Activated CD4-positive, alpha-beta T cell treated with anti-CD3 and anti-CD28 coated beads, Interleukin-2, Interleukin-6, amounts not matched to agents 100 ng/mL and 50 ng/mL, durations not matched to agents 16 hours and 8 hours (primary cell): ENCODE results near the gene SMAD5.

Source experiments
- DNase-seq: peaks from one replicate; pipeline ENCODE4 v3.0.0-alpha.2; 2020

SMAD5 gene

DNA sequence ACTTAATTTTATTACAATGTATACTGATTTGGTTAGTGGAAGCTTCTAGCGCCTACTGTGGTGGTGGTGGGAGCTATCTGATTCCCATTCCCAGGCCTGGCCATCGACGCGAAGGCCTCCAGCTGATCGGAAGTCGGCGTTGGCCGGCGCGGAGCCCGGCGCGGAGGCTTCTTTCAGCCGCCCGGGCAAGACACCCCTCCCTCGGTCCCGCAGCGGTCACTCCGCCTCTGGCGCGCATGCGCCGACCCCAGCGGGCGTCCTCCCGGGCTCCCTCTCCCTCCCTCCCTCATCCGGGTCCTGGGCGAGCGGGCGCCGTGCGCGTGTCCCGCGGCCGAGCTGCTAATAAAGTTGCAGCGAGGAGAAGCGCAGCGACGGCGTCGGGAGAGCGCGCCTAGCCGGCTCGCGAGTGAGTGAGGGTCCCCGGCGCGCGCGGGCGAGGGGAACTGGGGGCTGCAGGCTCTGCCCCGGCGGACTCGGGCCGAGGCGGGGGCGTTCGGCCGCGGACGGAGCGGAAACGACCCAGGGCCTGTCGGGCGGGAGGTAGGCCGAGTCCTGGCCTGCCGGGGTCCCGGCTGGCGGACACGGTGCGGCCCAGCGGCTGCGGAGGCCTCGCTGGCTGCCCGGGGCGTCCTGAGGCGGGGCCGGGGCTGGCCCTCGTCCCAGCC, at the start of gene SMAD5:
SMAD5 (plus strand) TSS at position 289 of the 665 bp plus-strand sequence. CDS start 20,916 bp downstream, outside the sequence.
- DNase-seq, result peak; percentile 90

DNA sequence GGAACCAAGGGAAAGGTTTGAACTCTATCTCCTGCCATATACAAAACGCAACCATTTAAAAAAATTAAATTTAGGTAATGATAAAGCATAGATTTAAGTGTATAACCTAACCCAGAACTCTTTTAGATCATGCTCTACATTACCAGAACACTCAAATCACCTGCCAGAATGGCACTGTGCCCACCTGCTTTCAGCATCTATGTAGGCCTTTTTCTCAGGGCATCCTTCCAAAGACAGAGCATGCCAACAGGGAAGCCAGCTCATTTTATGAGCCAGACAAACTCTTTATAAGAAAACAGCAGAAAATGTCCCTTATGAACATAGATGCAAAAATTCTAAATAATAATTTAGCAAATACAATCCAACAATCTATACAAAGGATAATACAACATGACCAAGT, 47.9 kb upstream of the SMAD5 start:
- no peak for DNase-seq

DNA sequence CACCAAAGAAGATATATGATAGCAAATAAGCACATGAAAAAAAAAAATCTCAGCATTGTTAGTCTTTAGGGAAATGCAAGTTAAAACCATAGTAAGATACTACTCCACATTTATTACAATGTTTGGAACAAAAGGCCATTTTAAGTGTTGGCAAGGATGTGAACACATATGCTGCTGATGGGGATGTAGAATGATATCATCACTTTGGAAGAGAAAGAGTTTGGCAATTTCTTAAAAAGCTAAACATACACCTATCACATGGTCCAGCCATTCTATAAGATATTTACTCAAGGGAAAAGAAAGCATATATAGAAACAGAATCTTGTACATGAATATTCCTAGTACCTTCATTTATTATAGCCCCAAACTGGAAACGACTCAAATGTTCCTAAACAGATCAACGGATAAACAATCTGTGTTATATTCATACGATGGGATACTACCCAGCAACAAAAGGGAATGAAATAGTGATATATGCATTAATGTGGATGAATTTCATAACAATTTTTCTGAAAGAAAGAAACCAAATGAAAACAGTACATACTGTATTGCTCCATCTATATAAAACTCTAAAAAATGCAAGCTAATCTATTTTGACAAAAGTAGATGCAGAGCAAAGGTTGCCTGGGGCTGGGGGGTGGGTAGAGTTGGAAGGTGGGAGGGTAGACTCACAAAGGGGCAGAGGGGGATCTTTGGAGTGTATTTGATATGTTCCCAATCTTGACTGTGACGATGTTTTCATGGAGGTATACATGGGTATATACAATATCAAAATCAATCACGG, 45.7 kb upstream of the SMAD5 start:
- DNase-seq, result no peak

DNA sequence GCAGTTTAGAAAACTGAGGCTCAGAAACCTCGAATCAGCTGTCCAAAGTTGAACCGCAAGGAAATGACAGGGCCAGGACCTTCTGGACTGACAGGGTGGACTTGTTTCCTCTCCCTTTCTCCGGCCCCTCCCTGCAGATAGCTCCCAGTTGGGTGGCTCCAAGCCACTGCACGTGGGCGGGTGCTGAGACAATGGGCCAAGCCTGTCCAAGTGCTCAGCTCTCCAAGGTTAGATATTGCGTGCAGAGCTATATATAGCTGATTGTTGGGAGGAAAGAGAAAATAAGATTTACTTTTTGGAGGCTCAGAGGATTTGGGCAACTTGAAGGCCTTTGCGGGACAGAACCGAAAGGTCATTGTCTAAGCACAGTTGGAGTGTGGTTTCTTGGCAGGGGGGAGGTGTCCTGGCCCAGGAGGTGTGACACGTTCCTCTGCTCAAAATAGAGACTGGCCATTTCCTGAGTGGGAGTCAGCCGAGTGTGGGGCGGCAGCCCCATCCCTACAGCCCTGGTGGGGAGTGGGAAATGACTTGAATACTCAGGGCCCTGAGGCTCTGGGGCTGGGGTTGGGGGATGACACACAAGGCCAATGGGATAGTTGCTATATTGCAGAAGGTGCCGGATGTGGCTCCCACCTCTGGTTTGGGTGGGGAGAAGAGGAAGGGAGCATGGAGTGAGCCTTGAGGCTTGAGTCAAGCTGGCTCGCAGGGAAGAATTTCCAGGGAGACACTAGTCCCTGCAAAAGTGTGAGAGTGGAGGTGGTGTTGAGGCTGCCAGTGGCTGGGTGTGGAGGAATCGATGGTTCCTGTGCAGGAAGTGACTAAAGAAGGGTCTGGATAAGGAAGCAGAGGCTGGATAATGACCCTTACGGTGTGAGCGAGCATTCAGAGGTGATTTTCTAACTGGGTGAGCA, 44.4 kb upstream of the SMAD5 start:
- DNase-seq, result no peak

- no peak for DNase-seq
Measured at GRCh38 chr5:136089791-136090190, 42.9 kb upstream of the SMAD5 start.

GRCh38 chr5:136090319-136090718, 42.3 kb upstream of the SMAD5 start:
- no peak for DNase-seq

GRCh38 chr5:136094189-136094912, 38.3 kb upstream of the SMAD5 start:
- DNase-seq, result no peak

- DNase-seq, result no peak
Measured at GRCh38 chr5:136094913-136095641, 37.6 kb upstream of the SMAD5 start.

- no peak for DNase-seq
Measured at GRCh38 chr5:136098176-136098575, 34.5 kb upstream of the SMAD5 start.

DNA sequence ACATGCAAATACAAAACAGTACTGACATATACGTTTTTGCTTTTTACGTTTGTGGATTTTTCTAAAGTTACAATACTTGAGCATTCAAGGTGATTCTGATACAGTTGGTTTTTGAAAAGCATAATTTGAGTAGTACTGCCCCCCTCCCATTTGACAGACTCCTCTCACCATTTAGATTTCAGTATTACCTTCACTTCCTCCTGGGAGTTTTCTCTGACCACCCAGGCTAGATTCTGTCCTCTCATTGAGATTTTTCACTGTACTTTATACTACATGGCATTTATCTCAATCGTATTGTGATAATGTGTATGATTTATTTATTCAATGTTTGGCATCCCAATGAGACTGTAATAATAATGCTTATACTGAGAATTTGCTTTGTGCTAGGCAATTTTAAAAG, 32.8 kb upstream of the SMAD5 start:
- no peak for DNase-seq

DNA sequence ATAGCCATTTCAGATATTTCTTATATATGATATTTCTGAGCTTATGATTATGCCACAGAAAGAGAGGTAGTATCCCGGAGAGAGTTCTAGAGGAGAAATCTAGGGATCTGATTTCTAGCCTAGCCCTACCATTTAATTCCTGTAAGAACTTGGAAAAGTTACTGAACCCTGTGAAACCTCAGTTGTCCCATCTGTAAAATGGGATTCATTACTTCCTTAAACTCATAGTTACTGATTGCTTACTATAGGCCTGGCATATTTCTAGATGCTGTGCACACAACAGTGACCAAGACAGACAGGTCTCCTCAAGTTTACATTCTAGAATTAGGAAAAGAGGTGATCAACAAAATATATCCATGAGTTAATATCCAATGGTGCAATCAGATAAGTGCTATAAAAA, 30.8 kb upstream of the SMAD5 start:
- no peak for DNase-seq

DNA sequence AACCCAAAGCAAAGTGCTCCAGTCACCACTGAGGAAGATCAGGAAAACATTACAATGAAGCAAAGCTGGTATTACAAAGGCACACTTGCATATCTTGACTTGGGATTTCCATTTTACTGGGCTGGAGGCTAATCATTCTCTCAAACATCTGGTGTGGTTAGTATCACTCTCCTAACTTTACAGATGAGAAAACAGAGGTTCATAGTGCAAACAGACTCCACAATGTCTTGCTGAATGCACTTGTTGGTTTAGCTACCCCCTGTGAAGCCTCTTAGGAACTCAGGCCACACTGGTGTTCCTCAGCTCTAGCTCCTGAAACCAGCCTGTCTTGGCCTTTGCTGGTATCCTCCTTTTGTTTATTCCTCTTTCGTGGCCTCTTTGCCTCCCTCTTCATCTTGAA, 29.5 kb upstream of the SMAD5 start:
- no peak for DNase-seq

GRCh38 chr5:136104306-136104965, 28.2 kb upstream of the SMAD5 start:
- no peak for DNase-seq

DNA sequence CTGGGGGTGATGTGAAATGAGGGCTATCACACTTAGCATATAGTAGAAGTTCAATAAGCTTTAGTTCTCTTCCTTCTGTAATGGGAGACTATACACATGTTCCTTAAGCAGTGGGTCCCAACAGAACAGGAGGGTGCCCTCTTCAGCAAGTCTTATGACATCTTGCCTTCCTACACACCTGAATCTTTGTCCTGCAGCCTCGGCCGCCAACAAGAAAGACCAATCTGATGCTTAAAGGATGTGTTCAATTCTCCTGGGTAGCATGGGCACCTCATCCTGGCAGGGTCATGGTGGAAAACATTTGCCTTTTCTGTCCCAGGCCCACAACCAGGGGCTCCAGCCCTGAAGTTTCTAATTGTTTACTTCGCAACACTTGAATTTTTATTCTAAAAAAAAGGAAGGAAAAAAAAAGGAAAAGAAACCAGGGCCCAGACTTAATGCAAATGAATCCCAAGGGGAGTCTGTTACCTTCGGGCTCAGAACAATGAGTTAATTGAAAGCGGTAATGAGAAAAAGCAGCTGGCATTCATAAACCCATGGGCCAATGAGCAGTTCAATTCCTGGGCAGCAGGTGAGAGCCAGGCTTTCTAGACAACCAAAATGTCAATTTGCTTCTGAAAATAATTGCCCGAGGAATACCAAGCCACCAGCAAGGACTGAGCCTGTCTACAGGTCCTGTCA, 26.2 kb upstream of the SMAD5 start:
- DNase-seq, result no peak

DNA sequence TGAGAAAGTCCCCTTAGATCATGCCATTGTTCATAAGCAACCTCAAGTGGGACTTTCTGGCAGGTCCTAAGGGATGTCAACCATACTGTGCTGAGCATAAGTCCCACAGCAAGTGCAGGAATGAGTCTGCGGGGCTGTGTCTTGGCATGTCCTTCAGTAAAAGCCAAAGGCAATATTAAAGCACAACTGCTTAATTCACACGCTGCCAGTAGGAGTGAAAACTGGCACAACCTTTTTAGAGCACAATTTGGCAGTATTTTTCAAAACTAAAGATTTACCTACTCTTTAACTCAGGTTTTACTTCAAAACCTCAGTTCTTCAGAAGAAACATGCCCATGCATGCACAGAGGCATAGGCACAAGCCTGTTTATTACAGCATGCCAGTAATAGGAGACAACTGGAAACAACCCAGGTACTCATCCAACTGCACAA, 24.4 kb upstream of the SMAD5 start:
- DNase-seq, result no peak

GRCh38 chr5:136108766-136109165, 23.9 kb upstream of the SMAD5 start:
- no peak for DNase-seq

GRCh38 chr5:136109453-136110135, 23.1 kb upstream of the SMAD5 start:
- DNase-seq, result no peak

DNA sequence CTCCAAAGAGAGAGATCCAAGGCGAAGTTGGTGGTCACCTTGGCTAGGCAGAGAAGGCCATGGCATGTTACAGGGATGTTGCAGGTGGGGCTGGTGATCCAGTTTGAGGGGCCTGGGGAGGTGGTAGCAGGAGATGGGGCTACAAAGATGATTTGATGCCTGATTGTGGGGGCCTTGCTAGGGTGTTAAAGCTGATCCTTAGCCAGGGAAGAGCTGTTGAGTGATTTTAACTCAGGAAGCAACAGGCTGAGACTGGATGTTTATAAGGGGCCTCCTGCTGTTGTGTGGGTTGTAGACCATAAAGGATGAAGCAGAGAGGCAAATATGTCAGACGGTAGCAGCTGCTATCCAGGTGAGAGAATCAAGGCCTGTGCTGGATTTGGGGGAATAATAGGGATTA, 19.0 kb upstream of the SMAD5 start:
- DNase-seq, result no peak

GRCh38 chr5:136114414-136115125, 18.1 kb upstream of the SMAD5 start:
- DNase-seq, result no peak
